Ovary (tissue), 3 donors: ENCODE measurements around the gene COL4A4.

ENCODE experiments used
- CTCF ChIP-seq, 3 donors: fragments of 450-650 bp in 2 of 3; fragments of 200-600 bp in 1 of 3; IDR thresholded peaks; one replicate each; pipeline versions ENCODE4 v1.5.1 to v1.8.0; 2016 to 2022; ENCODE audit warnings: antibody characterized with exemption in 3 of 3, mild to moderate bottlenecking in 1 of 3
- POLR2A ChIP-seq: fragments of 450-650 bp; IDR thresholded peaks from one replicate; pipeline ENCODE4 v1.6.1; 2017; ENCODE audit warnings: antibody characterized with exemption, mild to moderate bottlenecking, moderate library complexity
- donor health status: DM: no; HTN: no; CAD: no.

DNA sequence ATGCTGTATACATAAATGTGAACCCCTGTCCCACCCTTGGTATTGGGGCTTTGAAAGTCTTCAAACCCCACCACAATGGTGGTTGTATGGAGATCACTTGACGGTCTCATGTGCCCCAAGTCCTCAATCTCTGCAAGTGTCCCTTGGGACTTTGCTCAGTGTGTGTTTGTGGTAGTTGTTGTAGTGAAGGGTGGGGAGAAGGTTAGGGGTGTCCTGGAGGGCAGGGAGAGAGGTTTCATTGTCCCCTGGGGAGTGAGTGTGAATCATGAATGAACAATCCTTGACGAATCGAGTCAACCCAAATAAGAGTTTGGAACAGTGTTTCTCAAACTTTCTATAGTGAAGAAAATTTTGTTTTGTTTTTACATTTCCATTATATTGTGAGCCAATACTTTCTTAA lies 28.5 kb upstream of the COL4A4 start:
- no peak for TF ChIP-seq CTCF (IDR thresholded peaks at IDR 0.05)
- TF ChIP-seq POLR2A = no peak
